Glutamatergic neuron (in vitro differentiated cells): ENCODE measurements around the gene CARD19. TPM values are rescaled to one million over a fixed set of nuclear protein-coding genes. Genes with fewer than 3 reads are reported as not detected.

Experiments used
- DNase-seq: peaks from one replicate; pipeline ENCODE4 v3.0.0; 2022
- H3K27ac Mint-ChIP-seq: one replicate; pipeline ENCODE4 v1.8.0; 2020; ENCODE audit warnings: mild to moderate bottlenecking, mixed read lengths, inconsistent platforms; ENCODE audit not compliant: unreplicated experiment
- H3K27me3 Mint-ChIP-seq: one replicate; pipeline ENCODE4 v1.8.0; 2020; ENCODE audit warnings: mild to moderate bottlenecking, moderate library complexity, mixed read lengths, inconsistent platforms; ENCODE audit not compliant: unreplicated experiment
- H3K36me3 Mint-ChIP-seq: one replicate; pipeline ENCODE4 v1.8.0; 2020; ENCODE audit warnings: mild to moderate bottlenecking, mixed read lengths, inconsistent platforms; ENCODE audit not compliant: unreplicated experiment
- H3K4me1 Mint-ChIP-seq: one replicate; pipeline ENCODE4 v1.8.0; 2020; ENCODE audit warnings: mild to moderate bottlenecking, low read depth, mixed read lengths, inconsistent platforms; ENCODE audit not compliant: unreplicated experiment
- H3K4me3 Mint-ChIP-seq: one replicate; pipeline ENCODE4 v1.8.0; 2020; ENCODE audit warnings: mild to moderate bottlenecking, mixed read lengths, inconsistent platforms; ENCODE audit not compliant: unreplicated experiment
- H3K9me3 Mint-ChIP-seq: one replicate; pipeline ENCODE4 v1.8.0; 2020; ENCODE audit warnings: mild to moderate bottlenecking, moderate library complexity, mixed read lengths, inconsistent platforms; ENCODE audit not compliant: unreplicated experiment
- CTCF ChIP-seq: fragments of 200-600 bp; sonication (generic); IDR thresholded peaks from one replicate; pipeline ENCODE4 v1.5.0; 2021; ENCODE audit not compliant: partially characterized antibody, unreplicated experiment
- total RNA-seq: library from RNA; stranded (reverse); fragmentation: NEBNext Ultra II Directional; extraction: Animal tissue kit (Norgen Biotek cat#: 25700); gene quantifications from one replicate; pipeline ENCODE4 v1.2.1, GENCODE V29; 2021; ENCODE audit not compliant: unreplicated experiment

Gene CARD19
- total RNA-seq, 1 donor from 2014 or later = 55.8 TPM

GRCh38 chr9:93128011-93128714 lies 32.1 kb downstream of the CARD19 start:
- Mint-ChIP-seq H3K9me3 (no peaks in the 10 kb centered on the region), H3K4me3 (peak overlapping the region; percentile 49), H3K36me3 (no peaks in the 10 kb centered on the region), H3K27ac (peak overlapping the region; percentile 55), H3K4me1 (peaks cover 21% of the 10 kb centered on the region), H3K27me3 (no peaks in the 10 kb centered on the region)
- TF ChIP-seq CTCF = no peak
- no peak for DNase-seq

- Mint-ChIP-seq H3K27me3 (no peaks in the 10 kb centered on the region), H3K27ac (peak overlapping the region; percentile 55), H3K4me1 (peaks cover 21% of the 10 kb centered on the region), H3K9me3 (no peaks in the 10 kb centered on the region), H3K4me3 (peak overlapping the region; percentile 49), H3K36me3 (no peaks in the 10 kb centered on the region)
- TF ChIP-seq CTCF = no peak
- DNase-seq = no peak
Observed at GRCh38 chr9:93128715-93129224, 32.8 kb downstream of the CARD19 start.

- Mint-ChIP-seq H3K4me3 (no peak overlapping the region), H3K27ac (no peak overlapping the region), H3K36me3 (no peaks in the 10 kb centered on the region), H3K9me3 (no peaks in the 10 kb centered on the region), H3K27me3 (no peaks in the 10 kb centered on the region), H3K4me1 (peaks cover 21% of the 10 kb centered on the region)
- TF ChIP-seq CTCF = no peak
- no peak for DNase-seq
Observed at GRCh38 chr9:93129286-93129685, 33.3 kb downstream of the CARD19 start.

- H3K9me3 Mint-ChIP-seq = peaks cover 3% of the 10 kb centered on the region
- H3K4me1 Mint-ChIP-seq = peaks cover 26% of the 10 kb centered on the region
- no peaks in the 10 kb centered on the region for H3K36me3 Mint-ChIP-seq
- TF ChIP-seq CTCF = no peak
- H3K27me3 Mint-ChIP-seq = peaks cover 4% of the 10 kb centered on the region
- H3K4me3 Mint-ChIP-seq = no peak overlapping the region
- no peak for DNase-seq
- no peak overlapping the region for H3K27ac Mint-ChIP-seq
Observed at GRCh38 chr9:93129691-93130500, 33.9 kb downstream of the CARD19 start.
